GM12801 (cell line): ENCODE data around the gene ARL15.

Experiments
- TF ChIP-seq, protein P1 (sequence below): IDR thresholded peaks from one replicate; pipeline ENCODE4 v1.5.1; 2011; ENCODE audit warnings: control low read depth; ENCODE audit not compliant: insufficient read length; ENCODE audit errors: extremely low read depth

ARL15 gene

DNA sequence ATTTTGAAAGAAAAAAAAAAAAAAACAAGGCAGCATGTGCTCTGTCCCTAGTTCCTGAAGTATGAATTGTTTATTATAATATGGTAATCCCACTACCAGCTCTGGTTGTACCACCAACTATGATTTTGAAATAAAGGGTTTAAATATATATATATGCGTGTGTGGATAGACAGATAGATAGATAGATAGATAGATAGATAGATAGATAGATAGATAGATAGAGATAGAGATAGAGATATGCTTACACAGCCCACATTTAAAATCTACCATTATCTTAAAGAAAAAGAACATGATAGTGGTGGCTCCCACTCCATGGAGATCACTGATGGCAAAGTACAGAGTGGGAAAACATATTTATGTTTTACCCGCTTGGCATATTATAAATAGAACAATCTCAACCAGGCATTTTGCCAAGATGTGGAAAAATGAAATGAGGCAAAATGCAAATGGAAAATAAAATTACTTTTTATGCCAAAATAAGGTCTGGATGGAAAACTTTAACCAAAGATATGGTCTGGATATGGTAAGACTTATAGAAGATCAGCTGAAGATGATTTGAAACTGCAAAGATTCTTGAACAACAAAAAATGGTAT, 170.0 kb downstream of the ARL15 start:
- TF ChIP-seq, protein P1, sequence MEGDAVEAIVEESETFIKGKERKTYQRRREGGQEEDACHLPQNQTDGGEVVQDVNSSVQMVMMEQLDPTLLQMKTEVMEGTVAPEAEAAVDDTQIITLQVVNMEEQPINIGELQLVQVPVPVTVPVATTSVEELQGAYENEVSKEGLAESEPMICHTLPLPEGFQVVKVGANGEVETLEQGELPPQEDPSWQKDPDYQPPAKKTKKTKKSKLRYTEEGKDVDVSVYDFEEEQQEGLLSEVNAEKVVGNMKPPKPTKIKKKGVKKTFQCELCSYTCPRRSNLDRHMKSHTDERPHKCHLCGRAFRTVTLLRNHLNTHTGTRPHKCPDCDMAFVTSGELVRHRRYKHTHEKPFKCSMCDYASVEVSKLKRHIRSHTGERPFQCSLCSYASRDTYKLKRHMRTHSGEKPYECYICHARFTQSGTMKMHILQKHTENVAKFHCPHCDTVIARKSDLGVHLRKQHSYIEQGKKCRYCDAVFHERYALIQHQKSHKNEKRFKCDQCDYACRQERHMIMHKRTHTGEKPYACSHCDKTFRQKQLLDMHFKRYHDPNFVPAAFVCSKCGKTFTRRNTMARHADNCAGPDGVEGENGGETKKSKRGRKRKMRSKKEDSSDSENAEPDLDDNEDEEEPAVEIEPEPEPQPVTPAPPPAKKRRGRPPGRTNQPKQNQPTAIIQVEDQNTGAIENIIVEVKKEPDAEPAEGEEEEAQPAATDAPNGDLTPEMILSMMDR: no peak

- TF ChIP-seq, protein P1: no peak
These were observed 173.6 kb downstream of the ARL15 start for GRCh38 chr5:54136516-54137440.

- TF ChIP-seq, protein P1: no peak
These were observed 175.3 kb downstream of the ARL15 start for GRCh38 chr5:54135042-54135441.

GRCh38 chr5:54133917-54134316, 176.5 kb downstream of the ARL15 start:
- TF ChIP-seq, protein P1: no peak

DNA sequence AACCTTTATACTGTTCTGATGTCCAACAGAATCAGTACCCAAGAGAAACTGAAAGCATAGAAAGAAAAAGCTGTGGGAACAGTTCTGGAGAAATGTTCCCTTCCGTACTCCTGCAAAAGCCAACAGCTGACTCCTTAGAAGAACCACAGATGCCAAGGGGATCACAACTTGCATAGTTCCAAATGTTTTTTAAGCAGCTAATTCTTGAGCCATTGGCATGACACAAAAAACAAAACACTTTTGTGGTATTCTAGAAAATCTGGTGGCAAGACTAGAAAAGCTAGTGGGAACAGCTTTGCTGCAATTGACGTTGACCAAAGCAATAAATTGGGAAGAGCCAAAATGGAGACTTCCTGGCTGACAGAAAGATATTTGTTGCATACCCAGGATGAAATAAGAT, 189.9 kb downstream of the ARL15 start:
- TF ChIP-seq, protein P1: no peak

DNA sequence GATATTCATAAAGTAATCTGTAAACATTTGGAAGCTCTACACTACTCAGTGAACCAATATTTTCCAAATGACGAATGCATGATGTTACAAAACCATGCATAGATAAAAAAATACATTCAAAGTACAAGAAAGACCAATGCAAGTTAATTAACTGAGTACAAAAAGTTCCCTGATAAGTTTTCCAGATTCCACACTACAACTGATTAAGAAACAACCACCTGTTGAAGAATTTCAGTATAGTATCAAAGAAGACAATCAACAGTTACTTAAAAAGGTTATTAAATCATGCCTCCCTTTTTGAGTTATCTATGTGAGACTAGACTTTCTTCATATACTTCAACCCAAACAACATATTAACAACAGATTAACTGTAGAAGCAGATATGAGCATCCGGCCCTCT, 192.4 kb downstream of the ARL15 start:
- TF ChIP-seq, protein P1: no peak

DNA sequence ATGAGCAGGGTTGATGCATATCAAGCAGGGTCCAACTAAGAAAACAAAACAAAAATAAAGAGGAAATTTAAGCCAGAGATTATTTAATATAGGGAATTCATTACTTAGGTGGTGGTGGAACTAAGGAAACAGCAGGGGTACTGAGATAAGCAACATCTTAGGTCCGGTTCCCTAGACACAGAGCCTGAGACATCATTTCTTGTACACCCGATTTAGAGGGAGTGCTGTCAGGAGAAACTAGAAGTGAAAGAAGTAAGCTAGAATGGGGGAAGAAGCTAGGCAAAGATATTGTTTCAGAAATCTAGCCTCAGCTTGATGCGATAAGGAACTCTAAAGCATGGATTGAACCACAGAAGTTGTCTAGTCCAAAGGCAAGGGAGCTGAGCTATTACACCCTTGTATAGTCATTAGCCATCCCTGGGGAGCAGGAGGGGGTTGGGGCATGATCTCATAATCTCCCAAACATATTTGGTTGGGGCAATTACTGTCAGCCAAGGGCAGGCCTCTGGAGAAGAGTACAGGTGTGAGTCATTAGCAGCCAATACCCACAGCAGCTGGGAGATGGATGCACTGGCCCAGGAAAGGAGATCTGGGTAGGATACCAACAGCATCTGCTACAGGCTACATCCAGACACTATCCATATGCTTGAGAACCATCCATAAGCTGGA, 194.5 kb downstream of the ARL15 start:
- TF ChIP-seq, protein P1: no peak
